NK-92 (cell line): Measurements from ENCODE around the gene DMAC2.
"Not testable (repeated sequence)": the region's sequence is repeated elsewhere in the genome, so short reads cannot be mapped to it uniquely, and the experiment has no call there.

Experiments
- DNase-seq: peaks from one replicate; lab custom pipeline; 2025; ENCODE audit not compliant: unreplicated experiment; lab: John Stamatoyannopoulos, UW

DMAC2 gene

GRCh38 chr19:41402010-41402409 lies 37.7 kb downstream of the DMAC2 start:
- no peak for DNase-seq

- no peak for DNase-seq
Observed at GRCh38 chr19:41401483-41401882, 38.2 kb downstream of the DMAC2 start.

GRCh38 chr19:41399525-41399924 lies 40.2 kb downstream of the DMAC2 start:
- DNase-seq = no peak

GRCh38 chr19:41399091-41399490 lies 40.6 kb downstream of the DMAC2 start:
- DNase-seq = no peak

- DNase-seq = no peak
Observed at GRCh38 chr19:41398598-41398997, 41.1 kb downstream of the DMAC2 start.

GRCh38 chr19:41398050-41398418 lies 41.7 kb downstream of the DMAC2 start:
- DNase-seq = no peak

GRCh38 chr19:41397086-41398049 lies 42.3 kb downstream of the DMAC2 start, which contains the start of the genes BCKDHA and EXOSC5:
BCKDHA (plus strand) TSS chr19:41397818; CDS start chr19:41397828, 10 bp downstream.
EXOSC5 (minus strand) TSS chr19:41397359; CDS start chr19:41397328, 31 bp downstream.
- peak; percentile 85 for DNase-seq

- no peak for DNase-seq
Observed at GRCh38 chr19:41395355-41395754, 44.4 kb downstream of the DMAC2 start.

GRCh38 chr19:41392775-41393174 lies 46.9 kb downstream of the DMAC2 start:
- DNase-seq = no peak

- DNase-seq = no peak
Observed at GRCh38 chr19:41391618-41392017, 48.1 kb downstream of the DMAC2 start.

GRCh38 chr19:41386442-41386841 lies 53.3 kb downstream of the DMAC2 start:
- no peak for DNase-seq

GRCh38 chr19:41384351-41384750 lies 55.4 kb downstream of the DMAC2 start:
- DNase-seq = no peak

- not testable (repeated sequence) for DNase-seq
Observed at GRCh38 chr19:41381536-41381935, 58.2 kb downstream of the DMAC2 start.
